ENCODE results near the gene KRTAP4-1.
"Not testable (repeated sequence)": the region's sequence is repeated elsewhere in the genome, so short reads cannot be mapped to it uniquely, and the experiment has no call there.

KRTAP4-1 gene

DNA sequence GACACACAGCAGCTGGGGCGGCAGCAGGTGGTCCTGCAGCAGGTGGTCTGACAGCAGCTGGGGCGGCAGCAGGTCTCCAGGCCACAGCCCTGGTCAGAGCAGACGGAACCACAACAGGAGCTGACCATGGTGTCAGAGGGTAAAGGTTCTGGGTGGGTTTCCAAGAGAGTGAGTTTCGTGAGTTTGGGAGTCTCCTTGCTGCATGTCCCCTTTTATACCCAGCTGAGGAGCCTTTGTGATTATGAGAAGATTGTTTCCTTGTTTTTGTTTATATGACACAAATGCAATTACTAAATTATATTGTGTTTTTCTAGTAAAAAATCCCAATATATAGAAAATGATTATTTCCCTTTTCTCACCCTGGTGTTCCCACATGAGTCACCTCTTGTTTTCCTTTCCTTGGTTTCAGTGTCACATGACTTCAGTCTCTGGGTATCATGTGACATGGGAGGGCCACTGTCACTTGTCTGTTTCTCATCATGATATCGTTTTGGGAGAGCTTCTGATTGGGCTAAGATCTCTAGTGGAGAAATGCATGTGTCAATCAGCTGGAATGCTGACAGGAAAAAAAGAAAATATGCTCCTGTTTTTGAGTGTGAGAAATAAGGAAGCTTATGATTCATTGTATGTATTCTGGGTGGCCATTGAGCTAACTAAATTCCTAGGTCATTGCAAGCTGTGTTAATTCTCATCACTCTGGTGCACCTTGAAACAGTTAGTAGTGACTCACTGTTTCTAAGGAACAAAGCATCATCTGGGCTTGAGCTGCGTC lies 44.2 kb downstream of the KRTAP4-1 start, which contains the start of gene KRTAP4-6:
Gene KRTAP4-6 (minus strand): TSS at position 185 of the 772 bp plus-strand sequence. CDS start 57 bp downstream, at position 128.
- TF ChIP-seq, protein P1, sequence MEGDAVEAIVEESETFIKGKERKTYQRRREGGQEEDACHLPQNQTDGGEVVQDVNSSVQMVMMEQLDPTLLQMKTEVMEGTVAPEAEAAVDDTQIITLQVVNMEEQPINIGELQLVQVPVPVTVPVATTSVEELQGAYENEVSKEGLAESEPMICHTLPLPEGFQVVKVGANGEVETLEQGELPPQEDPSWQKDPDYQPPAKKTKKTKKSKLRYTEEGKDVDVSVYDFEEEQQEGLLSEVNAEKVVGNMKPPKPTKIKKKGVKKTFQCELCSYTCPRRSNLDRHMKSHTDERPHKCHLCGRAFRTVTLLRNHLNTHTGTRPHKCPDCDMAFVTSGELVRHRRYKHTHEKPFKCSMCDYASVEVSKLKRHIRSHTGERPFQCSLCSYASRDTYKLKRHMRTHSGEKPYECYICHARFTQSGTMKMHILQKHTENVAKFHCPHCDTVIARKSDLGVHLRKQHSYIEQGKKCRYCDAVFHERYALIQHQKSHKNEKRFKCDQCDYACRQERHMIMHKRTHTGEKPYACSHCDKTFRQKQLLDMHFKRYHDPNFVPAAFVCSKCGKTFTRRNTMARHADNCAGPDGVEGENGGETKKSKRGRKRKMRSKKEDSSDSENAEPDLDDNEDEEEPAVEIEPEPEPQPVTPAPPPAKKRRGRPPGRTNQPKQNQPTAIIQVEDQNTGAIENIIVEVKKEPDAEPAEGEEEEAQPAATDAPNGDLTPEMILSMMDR (IDR thresholded peaks at IDR 0.05; ENCODE audit: low read depth, low read length, missing control alignments), result no peak
- H3K4me3 ChIP-seq (ENCODE audit: low read depth, low read length), result no peak within 1 kb of the TSS
- DNase-seq (ENCODE audit: low read depth), result no peak

- H3K4me3 ChIP-seq (ENCODE audit: low read depth, low read length); DNase-seq (ENCODE audit: low read depth): not testable (repeated sequence)
Observed at GRCh38 chr17:41139865-41140264, 44.8 kb downstream of the KRTAP4-1 start.

Measured in GM12864 (cell line).